Measurements from ENCODE around the gene KIAA0232. TPM values are rescaled to one million over a fixed set of nuclear protein-coding genes. Genes with fewer than 3 reads are reported as not detected.
A peak's percentile ranks its signal among the peaks of the same experiment; 100 is the strongest.

KIAA0232 gene
- total RNA-seq, 4 donors from 2014 or later: 34.6 to 54.0 (median 47.8) TPM

DNA sequence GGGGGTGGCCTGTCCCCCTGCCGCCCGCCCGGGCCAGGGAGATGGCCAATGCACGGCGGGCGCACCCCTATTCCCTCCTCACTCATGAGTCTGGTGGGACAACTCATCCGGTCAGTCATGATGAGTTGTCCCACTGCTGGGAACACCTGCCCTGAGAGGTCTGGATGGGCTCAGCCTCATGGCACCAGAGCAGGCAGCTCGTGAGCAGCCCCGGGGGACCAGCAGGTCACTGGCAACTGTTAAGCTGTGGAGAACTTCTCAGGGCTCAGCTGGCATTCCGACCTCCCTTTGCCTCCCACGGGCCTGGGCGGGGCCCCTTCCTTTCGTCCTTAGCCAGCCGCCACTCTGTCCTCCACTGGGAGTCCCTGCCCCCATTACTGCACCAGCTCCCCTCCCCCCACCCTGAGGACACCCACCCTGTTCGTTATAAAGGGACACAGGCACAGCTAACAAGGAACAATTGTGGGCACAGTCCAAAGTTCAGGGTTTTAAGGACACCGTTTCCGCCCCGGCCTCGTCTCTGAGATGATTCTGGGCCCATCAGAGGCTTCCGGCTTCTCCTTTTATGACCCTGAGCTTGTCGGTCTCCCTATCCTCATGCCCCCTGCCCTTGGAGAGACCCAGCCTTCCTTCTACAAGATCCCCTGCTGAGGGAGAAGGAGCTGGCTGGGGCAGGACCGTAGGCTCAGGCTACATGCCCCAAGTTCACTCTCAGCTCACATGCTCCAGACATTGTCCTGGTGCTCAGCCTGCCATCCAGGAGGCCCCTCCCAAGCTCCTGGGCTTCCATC, 14.6 kb upstream of the KIAA0232 start:
- 70% methylated on average over 16 of the region's 22 CpGs for WGBS
- intact Hi-C loops (cut with DNase I): no loop called here
- TF ChIP-seq, protein P1, sequence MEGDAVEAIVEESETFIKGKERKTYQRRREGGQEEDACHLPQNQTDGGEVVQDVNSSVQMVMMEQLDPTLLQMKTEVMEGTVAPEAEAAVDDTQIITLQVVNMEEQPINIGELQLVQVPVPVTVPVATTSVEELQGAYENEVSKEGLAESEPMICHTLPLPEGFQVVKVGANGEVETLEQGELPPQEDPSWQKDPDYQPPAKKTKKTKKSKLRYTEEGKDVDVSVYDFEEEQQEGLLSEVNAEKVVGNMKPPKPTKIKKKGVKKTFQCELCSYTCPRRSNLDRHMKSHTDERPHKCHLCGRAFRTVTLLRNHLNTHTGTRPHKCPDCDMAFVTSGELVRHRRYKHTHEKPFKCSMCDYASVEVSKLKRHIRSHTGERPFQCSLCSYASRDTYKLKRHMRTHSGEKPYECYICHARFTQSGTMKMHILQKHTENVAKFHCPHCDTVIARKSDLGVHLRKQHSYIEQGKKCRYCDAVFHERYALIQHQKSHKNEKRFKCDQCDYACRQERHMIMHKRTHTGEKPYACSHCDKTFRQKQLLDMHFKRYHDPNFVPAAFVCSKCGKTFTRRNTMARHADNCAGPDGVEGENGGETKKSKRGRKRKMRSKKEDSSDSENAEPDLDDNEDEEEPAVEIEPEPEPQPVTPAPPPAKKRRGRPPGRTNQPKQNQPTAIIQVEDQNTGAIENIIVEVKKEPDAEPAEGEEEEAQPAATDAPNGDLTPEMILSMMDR (IDR thresholded peaks at IDR 0.05): no peak
- TF ChIP-seq EP300 (IDR thresholded peaks at IDR 0.05): no peak
- no peak for TF ChIP-seq POLR2AphosphoS5 (IDR thresholded peaks at IDR 0.05)
- TF ChIP-seq POLR2A (IDR thresholded peaks at IDR 0.05; ENCODE audit: low read depth): no peak

DNA sequence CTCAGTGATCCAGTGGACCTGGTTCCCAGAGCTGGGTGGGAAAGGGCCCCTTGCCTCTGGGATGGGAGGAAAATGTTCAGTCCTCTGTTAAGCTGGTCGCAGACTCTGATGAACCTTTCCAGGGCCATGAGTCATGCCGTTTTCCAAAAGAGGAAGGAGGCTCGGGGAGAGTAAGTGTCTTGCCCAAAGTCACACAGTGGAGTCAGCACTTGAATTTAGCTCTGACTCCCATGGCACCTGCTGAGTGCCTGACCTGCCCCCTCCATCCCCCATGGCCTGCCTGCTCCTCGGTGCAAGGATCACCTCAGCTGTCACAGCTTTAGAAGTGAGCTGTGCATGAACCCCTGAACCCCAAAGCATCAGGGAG, 14.0 kb upstream of the KIAA0232 start:
- Histone ChIP-seq H3K27ac (replicated peaks in 1 of 4) (peak overlapping the region in 2 of 4 donors; percentile 26 to 53), H3K27me3 (no peaks in the 10 kb centered on the region), H3K4me1 (peaks cover 15 to 28% (median 24%) of the 10 kb centered on the region in 4 donors), H3K9me3 (no peaks in the 10 kb centered on the region), H3K36me3 (no peaks in the 10 kb centered on the region), H3K4me3 (no peak overlapping the region)
- no peak for DNase-seq (ENCODE audit: extremely low spot score)
- 36% methylated on average over 4 of the region's 4 CpGs for WGBS
- intact Hi-C loops (cut with DNase I): no loop called here
- TF ChIP-seq POLR2A (IDR thresholded peaks at IDR 0.05; ENCODE audit: low read depth) (no peak), EP300 (IDR thresholded peaks at IDR 0.05) (no peak), POLR2AphosphoS5 (IDR thresholded peaks at IDR 0.05) (no peak)
- TF ChIP-seq, protein P1 (IDR thresholded peaks at IDR 0.05): no peak

More for the DNA sequence above, 14.6 kb upstream of the KIAA0232 start:
- H3K27me3 ChIP-seq: no peaks in the 10 kb centered on the region
- H3K4me1 ChIP-seq: peaks cover 15 to 26% (median 24%) of the 10 kb centered on the region in 4 donors
- DNase-seq (ENCODE audit: extremely low spot score): no peak
- H3K27ac ChIP-seq (replicated peaks in 1 of 4): peak overlapping the region in 2 of 4 donors; percentile 26 to 53
- H3K9me3 ChIP-seq: no peaks in the 10 kb centered on the region
- no peak overlapping the region for H3K4me3 ChIP-seq
- H3K36me3 ChIP-seq: no peaks in the 10 kb centered on the region

DNA sequence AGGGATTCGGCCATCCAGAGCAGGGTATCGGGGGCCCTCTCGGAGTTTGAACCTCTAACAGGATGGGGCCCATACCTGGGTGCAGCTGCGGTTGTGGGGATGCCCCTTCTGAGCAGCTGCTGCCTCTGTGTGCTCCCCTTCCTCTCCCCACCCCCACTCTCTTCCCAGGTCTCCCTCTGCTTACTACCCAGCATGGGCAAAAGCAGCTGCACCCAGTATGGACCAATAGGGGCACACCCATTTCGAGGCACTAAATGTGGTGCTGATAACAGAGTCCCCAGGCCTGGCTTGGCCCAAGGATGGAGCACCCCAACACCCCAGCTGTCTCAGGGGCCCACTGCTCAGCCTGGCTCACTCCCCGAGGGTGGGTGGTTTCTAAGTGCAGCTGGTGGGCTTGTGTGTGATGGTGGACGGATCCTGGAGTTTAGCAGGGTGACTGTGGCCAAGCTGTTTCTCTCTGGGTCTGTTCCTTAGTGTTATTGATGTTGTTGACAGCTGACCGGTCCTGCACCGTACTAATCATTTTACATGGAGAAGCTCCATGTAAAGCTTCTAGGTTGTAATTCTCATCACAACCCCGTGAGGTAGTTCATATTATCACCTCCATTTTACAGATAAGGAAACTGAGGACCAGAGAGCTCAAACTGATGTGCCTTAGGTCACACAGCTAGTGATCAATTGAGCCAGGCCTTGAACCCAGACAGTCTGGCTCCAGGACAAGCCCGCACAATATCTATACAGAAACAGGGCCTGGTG, 13.1 kb upstream of the KIAA0232 start:
- Histone ChIP-seq H3K36me3 (no peaks in the 10 kb centered on the region), H3K4me3 (no peak overlapping the region), H3K9me3 (no peaks in the 10 kb centered on the region), H3K27me3 (no peaks in the 10 kb centered on the region), H3K27ac (replicated peaks in 1 of 4) (no peak overlapping the region), H3K4me1 (peaks cover 15 to 28% (median 24%) of the 10 kb centered on the region in 4 donors)
- intact Hi-C loops (cut with DNase I): no loop called here
- WGBS: 92% methylated on average over 10 of the region's 11 CpGs
- DNase-seq (ENCODE audit: extremely low spot score): no peak
- TF ChIP-seq, protein P1 (IDR thresholded peaks at IDR 0.05): no peak
- TF ChIP-seq EP300 (IDR thresholded peaks at IDR 0.05) (no peak), POLR2A (IDR thresholded peaks at IDR 0.05; ENCODE audit: low read depth) (no peak), POLR2AphosphoS5 (IDR thresholded peaks at IDR 0.05) (no peak)

DNA sequence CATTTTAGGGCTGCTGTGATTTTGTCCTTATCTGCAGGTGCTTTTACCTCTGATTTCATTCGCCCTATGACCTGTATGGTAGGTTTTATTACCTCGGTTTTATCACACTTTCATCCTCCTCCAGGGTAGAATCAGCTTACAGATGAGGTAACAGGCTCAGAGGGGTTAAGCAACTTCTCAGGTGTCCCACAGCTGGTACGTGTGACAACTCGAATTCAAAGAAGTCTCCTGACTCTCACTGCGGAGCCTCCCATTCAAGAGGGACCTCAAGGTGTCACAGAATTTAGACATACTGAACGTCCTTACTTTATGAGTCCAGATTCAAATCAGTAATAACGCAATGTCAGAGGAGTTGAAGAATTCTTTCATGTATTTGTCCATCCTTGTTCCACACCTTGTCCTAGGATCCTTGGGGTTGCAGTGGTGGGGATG, 12.5 kb upstream of the KIAA0232 start:
- DNase-seq (ENCODE audit: extremely low spot score): no peak
- H3K27ac ChIP-seq (replicated peaks in 1 of 4): no peak overlapping the region
- no peaks in the 10 kb centered on the region for H3K27me3 ChIP-seq
- no peak overlapping the region for H3K4me3 ChIP-seq
- 94% methylated on average over 7 of the region's 7 CpGs for WGBS
- TF ChIP-seq, protein P1 (IDR thresholded peaks at IDR 0.05): no peak
- no peak for TF ChIP-seq POLR2A (IDR thresholded peaks at IDR 0.05; ENCODE audit: low read depth)
- no peak for TF ChIP-seq POLR2AphosphoS5 (IDR thresholded peaks at IDR 0.05)
- TF ChIP-seq EP300 (IDR thresholded peaks at IDR 0.05): no peak
- peaks cover 15 to 28% (median 24%) of the 10 kb centered on the region in 4 donors for H3K4me1 ChIP-seq
- no peaks in the 10 kb centered on the region for H3K36me3 ChIP-seq
- H3K9me3 ChIP-seq: no peaks in the 10 kb centered on the region
- intact Hi-C loops (cut with DNase I): no loop called here

Data from esophagus muscularis mucosa (tissue), 4 donors.